Kidney (tissue), 14 donors: ENCODE measurements around the gene SSC5D. TPM values are rescaled to one million over a fixed set of nuclear protein-coding genes. Genes with fewer than 3 reads are reported as not detected.
A peak's percentile ranks its signal among the peaks of the same experiment; 100 is the strongest.

Experiments used
- DNase-seq, 5 donors: peaks; one replicate each; pipeline ENCODE4 v3.0.0-alpha.2; 2013 to 2020
- FAIRE-seq: peaks from 2 replicates; lab custom pipeline; 2012; peaks lifted over from hg19 to GRCh38; lab: Jason Lieb, UNC
- H3K27ac ChIP-seq, 2 donors: one replicate each; pipeline ENCODE4 v1.7.0; 2013; ENCODE audit warnings: low read depth in 2 of 2, low read length in 2 of 2, inconsistent platforms in 1 of 2
- H3K27me3 ChIP-seq: one replicate; pipeline ENCODE4 v1.7.1; 2013; ENCODE audit warnings: low read length, inconsistent platforms; ENCODE audit not compliant: control insufficient read depth, insufficient read depth
- H3K36me3 ChIP-seq, 3 donors: one replicate each; pipeline versions ENCODE4 v1.7.0 to v1.7.1; 2013; ENCODE audit warnings: low read length in 3 of 3, control low read depth in 1 of 3, inconsistent platforms in 1 of 3; ENCODE audit not compliant: insufficient read depth in 3 of 3, control insufficient read depth in 2 of 3
- H3K4me1 ChIP-seq, 3 donors: one replicate each; pipeline versions ENCODE4 v1.7.0 to v1.7.1; 2013; ENCODE audit warnings: low read length in 3 of 3, inconsistent platforms in 1 of 3, low read depth in 1 of 3; ENCODE audit not compliant: control insufficient read depth in 2 of 3, insufficient read depth in 2 of 3
- H3K4me3 ChIP-seq, 3 donors: one replicate each; pipeline versions ENCODE4 v1.7.0 to v1.8.1; 2013; ENCODE audit warnings: low read length in 3 of 3, control low read depth in 1 of 3, inconsistent platforms in 1 of 3
- H3K9ac ChIP-seq, 3 donors: one replicate each; pipeline versions ENCODE4 v1.7.0 to v1.7.1; 2013; ENCODE audit warnings: low read length in 3 of 3, control low read depth in 1 of 3, inconsistent platforms in 1 of 3
- H3K9me3 ChIP-seq, 3 donors: one replicate each; pipeline versions ENCODE4 v1.7.0 to v1.7.1; 2013; ENCODE audit warnings: low read length in 3 of 3, control low read depth in 1 of 3, inconsistent platforms in 1 of 3; ENCODE audit not compliant: control insufficient read depth in 2 of 3, insufficient read depth in 1 of 3
- intact Hi-C: fragments of 100-400 bp; cut with DNase I; formaldehyde crosslinking; loops from one replicate; pipeline ENCODE4 v1.11.1; 2022
- polyA plus RNA-seq: library from polyadenylated mRNA; stranded (reverse); fragments of 350-450 nt; fragmentation: Illumina TruSeq; extraction: RNeasy Lipid Tissue Mini Kit (QIAGEN cat#74804); gene quantifications from one replicate; pipeline ENCODE4 v1.2.3, GENCODE V29; 2014; ENCODE audit warnings: low read depth, low replicate concordance; ENCODE audit not compliant: insufficient read depth
- total RNA-seq: library from RNA; stranded (reverse); fragmentation: NEBNext Ultra II Directional; extraction: Animal tissue kit (Norgen Biotek cat#: 25700); gene quantifications from one replicate; pipeline ENCODE4 v1.2.1, GENCODE V29; 2021
- TF ChIP-seq, protein P1 (sequence below): IDR thresholded peaks from 3 replicates; pipeline ENCODE4 v1.5.1; 2012; ENCODE audit warnings: mild to moderate bottlenecking, moderate library complexity, borderline replicate concordance; ENCODE audit not compliant: insufficient read depth; ENCODE audit errors: extremely low read depth
- donor health status: control.
- donor health status: control.
- donor health status: control.
- donor health status: control.
- donor health status: control.
- donor health status: DM: yes; HTN: yes; CAD: no.
- donor health status: Normal renal cell carcinoma (clear cell type).

Gene SSC5D
- total and polyA plus RNA-seq, 2 donors from 2014 or later = 2.2 to 9.4 TPM

DNA sequence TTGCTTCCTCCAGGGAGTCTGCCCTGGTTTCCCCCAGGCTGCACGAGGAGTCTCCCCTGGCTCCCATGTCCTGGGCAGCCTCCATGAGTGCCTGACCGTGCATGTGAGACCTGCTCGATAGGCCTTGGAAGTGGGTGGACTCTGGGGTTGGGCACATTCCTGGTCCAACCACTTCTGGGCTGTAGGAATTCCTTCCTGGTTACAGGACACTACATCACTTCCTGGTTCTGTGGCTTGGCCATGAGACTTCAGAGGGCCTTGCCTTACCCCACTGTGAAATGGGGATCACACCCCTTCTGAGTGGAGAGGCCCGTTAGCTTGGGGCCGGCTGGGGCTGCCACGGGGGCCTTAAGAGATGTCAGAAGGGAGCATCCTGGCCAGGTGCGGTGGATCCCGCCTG lies 15.8 kb upstream of the SSC5D start:
- no peaks in the 10 kb centered on the region for H3K27me3 ChIP-seq
- TF ChIP-seq, protein P1, sequence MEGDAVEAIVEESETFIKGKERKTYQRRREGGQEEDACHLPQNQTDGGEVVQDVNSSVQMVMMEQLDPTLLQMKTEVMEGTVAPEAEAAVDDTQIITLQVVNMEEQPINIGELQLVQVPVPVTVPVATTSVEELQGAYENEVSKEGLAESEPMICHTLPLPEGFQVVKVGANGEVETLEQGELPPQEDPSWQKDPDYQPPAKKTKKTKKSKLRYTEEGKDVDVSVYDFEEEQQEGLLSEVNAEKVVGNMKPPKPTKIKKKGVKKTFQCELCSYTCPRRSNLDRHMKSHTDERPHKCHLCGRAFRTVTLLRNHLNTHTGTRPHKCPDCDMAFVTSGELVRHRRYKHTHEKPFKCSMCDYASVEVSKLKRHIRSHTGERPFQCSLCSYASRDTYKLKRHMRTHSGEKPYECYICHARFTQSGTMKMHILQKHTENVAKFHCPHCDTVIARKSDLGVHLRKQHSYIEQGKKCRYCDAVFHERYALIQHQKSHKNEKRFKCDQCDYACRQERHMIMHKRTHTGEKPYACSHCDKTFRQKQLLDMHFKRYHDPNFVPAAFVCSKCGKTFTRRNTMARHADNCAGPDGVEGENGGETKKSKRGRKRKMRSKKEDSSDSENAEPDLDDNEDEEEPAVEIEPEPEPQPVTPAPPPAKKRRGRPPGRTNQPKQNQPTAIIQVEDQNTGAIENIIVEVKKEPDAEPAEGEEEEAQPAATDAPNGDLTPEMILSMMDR = no peak
- H3K9ac ChIP-seq = no peak overlapping the region
- no peak overlapping the region for H3K27ac ChIP-seq
- no peak overlapping the region for H3K4me3 ChIP-seq
- DNase-seq = peak in 1 of 5 donors; percentile 43
- H3K4me1 ChIP-seq = peaks cover 2 to 22% (median 13%) of the 10 kb centered on the region in 3 donors
- intact Hi-C loops = no loop called here
- no peaks in the 10 kb centered on the region for H3K36me3 ChIP-seq
- FAIRE-seq = no peak
- H3K9me3 ChIP-seq = no peaks in the 10 kb centered on the region

DNA sequence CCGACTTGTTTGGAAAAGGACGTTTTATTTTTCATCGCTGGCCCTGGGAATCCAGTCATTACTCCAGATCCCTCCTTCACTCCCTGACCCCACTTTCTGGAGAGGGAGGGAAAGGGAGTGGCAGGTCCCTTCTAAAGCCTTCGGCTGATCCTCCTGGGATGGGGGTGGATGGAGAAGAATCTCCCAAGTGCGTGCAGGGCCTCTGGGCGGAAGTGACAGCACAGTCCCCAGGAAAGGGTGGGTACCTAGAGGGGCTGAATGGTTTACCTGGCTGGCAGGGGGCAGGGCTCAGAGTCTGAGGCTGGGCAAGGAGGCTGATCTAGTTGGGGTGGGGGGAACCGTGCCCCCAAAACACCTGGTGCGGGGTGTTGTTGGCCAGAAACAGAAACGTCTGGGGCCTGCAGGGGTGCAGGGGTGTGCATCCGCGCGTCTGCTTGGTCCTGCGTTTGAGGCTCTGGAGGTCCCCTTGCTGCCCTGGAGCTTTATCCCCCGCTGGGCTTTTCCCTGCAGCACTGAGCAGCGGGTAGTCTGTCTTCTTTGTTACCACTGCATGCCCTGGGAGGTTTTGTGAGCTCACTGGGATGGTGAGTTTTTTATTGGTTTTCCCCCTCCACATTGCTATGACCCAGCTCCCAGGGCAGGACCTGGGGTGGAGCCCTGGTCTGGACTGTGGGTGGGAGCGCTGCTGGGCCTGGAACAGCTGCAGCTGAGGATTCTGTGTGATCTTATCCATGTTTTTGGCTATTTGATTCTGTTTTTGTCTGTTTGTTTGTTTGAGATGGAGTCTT lies 14.8 kb upstream of the SSC5D start:
- Histone ChIP-seq H3K4me3 (no peak overlapping the region), H3K27me3 (no peaks in the 10 kb centered on the region), H3K27ac (no peak overlapping the region), H3K4me1 (peaks cover 2 to 25% (median 22%) of the 10 kb centered on the region in 3 donors), H3K36me3 (no peaks in the 10 kb centered on the region), H3K9ac (peak overlapping the region in 1 of 3 donors; percentile 41), H3K9me3 (no peaks in the 10 kb centered on the region)
- intact Hi-C loops = no loop called here
- TF ChIP-seq, protein P1 = no peak
- DNase-seq (peak in 1 of 5 donors; percentile 64), FAIRE-seq (no peak)

DNA sequence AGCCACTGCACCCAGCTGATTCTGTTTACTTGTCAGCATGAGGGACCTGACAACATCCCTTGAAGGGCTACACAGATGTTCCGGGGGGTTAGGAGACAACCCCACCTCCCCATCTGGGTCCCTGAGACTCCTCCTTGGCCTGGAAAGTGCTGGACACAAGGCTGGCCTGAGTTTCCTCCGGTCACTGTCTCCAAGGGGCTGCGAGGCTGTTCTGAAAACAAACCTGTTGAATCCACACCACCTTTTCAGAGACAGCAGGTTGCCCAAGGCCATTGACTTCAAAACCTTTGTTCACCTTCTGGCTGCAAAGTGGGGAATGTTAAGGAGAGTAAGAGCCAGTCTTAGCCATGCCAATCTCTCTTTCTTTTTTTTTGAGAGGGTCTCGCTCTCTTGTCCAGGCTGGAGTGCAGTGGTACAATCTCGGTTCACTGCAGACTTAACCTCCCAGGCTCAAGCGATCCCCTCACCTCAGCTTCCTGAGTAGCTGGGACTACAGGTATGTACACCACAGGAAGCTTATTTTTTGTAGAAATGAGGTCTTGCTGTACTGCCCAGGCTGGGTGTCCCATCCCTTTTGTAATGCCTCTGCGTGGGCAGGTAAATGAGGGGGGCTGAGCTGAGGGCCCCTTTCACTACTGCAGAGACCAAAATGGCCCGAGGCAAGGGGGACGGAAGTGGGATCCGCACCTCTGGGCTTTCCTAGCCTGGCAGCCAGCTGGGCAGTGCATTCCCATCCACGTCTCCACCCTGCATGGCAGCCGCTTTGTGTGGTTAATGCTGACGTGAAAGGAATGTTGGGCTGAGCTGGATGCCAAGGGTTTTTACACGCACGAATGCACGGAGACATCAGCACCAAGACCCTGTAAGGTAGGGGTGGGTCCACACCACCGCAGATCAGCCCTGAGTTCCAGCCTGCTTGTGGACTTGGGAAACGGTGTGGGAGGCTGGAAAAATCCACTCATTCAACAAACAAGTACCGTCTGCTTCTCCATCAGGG lies 13.7 kb upstream of the SSC5D start:
- Histone ChIP-seq H3K9ac (no peak overlapping the region), H3K9me3 (no peaks in the 10 kb centered on the region), H3K36me3 (no peaks in the 10 kb centered on the region), H3K27me3 (no peaks in the 10 kb centered on the region), H3K27ac (peak overlapping the region; percentile 9 to 45), H3K4me3 (no peak overlapping the region), H3K4me1 (peaks cover 2 to 29% (median 28%) of the 10 kb centered on the region in 3 donors)
- intact Hi-C loops = no loop called here
- TF ChIP-seq, protein P1 = no peak
- FAIRE-seq (no peak), DNase-seq (peak; percentile 74 to 89 (median 77))
